Bladder microvascular endothelial cell (primary cell): ENCODE results near the gene PRSS22. TPM values are rescaled to one million over a fixed set of nuclear protein-coding genes. Genes with fewer than 3 reads are reported as not detected.

ENCODE experiments used
- total RNA-seq: library from RNA; depleted of rRNA; stranded (reverse); fragments of >200 nt; gene quantifications from 2 replicates; pipeline ENCODE4 v1.2.3, GENCODE V29; 2014

The PRSS22 gene, protein sequence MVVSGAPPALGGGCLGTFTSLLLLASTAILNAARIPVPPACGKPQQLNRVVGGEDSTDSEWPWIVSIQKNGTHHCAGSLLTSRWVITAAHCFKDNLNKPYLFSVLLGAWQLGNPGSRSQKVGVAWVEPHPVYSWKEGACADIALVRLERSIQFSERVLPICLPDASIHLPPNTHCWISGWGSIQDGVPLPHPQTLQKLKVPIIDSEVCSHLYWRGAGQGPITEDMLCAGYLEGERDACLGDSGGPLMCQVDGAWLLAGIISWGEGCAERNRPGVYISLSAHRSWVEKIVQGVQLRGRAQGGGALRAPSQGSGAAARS
- total RNA-seq = not detected in 2 replicates

DNA sequence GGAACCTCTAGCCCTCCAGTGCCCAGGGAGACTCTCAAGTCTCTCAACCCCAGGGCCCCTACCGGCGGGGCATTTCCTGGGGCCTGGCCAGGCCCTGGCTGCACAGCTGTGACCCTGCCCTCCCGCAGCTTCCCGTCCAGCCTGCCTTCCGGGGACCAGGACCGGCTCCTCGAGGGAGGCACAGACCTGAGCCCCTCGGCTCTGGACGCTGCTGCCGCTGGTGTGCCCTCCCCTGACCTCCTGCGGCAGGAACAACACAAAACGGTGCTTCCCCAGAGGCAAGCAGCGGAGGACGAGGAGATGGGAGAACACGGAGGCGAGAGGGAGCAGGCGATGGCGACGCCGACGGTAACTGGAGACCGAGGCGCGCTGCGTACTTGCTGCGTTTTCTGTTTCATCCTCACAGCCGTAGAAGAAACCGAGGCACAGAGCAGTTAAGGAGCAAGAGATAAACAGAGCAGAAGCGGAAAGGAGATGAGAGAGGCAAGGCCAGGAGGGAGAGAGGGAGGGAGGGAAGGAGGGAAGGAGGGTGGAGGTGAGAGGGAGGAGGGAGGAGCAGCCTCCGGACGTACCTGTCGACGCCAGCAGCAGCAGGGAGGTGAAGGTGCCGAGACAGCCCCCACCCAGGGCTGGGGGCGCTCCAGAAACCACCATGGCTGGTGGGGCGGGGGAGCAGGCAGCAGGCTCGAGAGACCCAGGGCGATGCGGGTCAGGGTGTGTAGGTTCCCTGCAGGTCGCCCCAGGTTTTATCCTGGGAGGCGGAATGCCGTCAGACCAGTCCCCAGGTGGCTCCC, at the start of gene PRSS22:
Gene PRSS22 (minus strand): TSS at position 720 of the 794 bp plus-strand sequence. CDS start 66 bp downstream, at position 654.

DNA sequence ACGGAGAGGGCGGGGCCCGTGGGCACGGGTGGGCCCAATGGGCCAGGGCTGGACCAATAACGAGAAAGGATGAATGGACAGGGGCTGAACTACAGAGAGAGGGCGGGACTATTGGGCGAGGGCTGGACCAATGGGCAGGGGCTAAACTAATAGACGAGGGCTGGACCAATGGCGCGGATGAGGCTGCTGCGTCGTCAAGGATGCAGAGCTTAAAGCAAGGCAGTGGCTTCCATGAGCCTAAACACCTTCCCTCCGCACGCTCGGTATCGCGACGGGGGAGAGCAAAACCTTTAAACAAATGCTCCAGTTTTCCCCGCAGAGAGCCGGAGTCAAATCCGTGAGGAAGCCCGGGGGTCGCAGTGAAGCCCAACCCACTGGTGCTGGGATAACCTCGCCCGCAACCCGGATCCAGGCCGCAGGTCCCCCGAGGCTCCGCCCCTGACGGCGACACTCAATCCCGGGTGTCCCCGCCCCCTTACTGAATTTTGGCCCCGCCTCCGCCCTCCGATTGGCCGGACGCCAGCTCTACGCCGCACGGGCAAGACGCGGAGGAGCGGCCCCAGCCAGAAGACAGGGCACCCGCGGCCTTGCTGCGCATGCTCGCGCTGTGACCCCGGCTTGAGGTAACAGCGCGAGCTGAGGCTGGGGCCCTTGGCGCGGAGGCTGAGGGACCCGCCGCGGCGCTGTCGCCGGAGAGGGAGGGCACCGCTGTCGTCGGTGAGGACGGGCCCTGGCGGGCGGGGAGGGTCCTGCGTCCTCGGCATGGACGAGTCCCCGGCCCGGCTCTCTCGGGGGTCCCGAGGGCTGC, 24.9 kb upstream of the PRSS22 start, which contains the start of gene FLYWCH2:
Gene FLYWCH2 (plus strand): TSS at position 566 of the 808 bp plus-strand sequence. CDS start 13,235 bp downstream, outside the sequence.

DNA sequence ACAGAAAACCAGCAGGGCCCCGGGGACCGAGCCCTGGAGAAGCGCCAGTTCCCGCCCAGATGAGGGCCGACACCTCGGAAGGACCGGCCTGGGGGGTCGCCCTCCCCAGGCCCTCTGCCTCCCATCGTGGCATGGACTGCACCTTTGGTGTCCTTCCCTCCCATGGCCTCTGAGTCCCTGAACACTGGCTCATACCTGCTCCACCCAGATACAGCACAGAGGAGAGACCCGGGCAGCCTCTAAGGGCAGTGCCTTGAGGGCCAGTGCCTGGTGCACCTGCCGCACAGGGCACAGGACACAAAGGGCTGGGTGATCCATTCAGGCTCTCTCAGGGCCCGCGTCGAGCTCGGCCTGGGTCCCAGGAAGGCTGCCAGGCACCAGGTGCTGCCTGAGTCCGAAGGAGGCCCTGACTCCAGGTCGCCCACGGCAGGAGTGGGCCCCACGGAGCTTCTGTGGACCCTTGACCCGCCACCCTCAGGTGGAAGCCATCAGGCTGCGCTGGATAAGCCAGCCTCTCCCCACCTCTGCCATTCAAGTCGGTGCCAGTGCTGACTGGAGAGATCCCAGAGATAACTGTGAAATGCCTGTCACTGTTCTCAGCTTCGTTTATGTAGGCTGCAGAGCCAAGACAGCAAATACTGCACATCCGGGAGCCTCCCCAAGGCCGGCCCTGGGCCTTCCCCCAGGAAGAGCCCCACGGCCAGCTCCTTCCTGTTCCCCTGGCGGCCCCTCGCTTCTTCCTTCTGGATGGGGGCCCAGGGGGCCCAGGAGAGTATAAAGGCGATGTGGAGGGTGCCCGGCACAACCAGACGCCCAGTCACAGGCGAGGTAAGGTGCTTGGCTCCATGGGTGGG, 28.2 kb downstream of the PRSS22 start, which contains the start of gene ZG16B:
Gene ZG16B (plus strand): TSS at position 803 of the 854 bp plus-strand sequence. CDS start 139 bp downstream, outside the sequence.

DNA sequence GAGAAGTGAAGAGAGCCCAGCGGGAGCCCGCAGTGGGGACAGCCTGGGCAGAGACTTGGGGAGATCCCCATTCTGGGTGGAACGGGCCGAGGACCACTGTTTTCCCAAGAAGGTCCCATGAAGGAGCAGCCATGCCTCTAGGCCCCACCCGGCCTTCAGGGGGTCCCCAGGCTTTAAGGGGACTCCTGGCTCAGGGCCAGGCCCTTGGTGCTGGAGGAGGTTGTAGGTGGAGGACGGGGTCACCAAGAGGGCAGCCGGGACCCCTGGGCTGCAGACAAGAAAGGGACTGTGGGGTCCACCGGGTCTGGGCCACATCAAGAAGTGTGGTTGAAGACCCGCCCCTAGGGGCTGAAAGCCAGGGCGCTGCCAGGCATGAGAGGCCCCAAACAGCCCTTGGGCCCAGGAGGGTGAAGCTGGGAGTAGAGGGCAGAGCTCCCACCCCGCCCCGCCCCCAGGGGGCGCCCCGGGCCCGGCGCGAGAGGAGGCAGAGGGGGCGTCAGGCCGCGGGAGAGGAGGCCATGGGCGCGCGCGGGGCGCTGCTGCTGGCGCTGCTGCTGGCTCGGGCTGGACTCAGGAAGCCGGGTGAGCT, 41.1 kb downstream of the PRSS22 start, which contains the start of gene PRSS21:
Gene PRSS21 (plus strand): TSS at position 487 of the 589 bp plus-strand sequence. CDS start 32 bp downstream, at position 519.

Other genes with a start within 250 kb of the PRSS22 start
- gene KCTD5, start 175.6 kb downstream of the PRSS22 start, total RNA-seq = 21.2 and 24.5 TPM in 2 replicates
- gene PRSS27, start 137.9 kb downstream of the PRSS22 start, total RNA-seq = 0.16 and 0.19 TPM in 2 replicates
- gene SRRM2, start 105.5 kb downstream of the PRSS22 start, total RNA-seq = 25.3 and 76.9 TPM in 2 replicates
- 227 and 361 TPM in 2 replicates for gene ELOB, start 80.9 kb downstream of the PRSS22 start, total RNA-seq
- gene PRSS33, start 70.6 kb downstream of the PRSS22 start, total RNA-seq = not detected in 2 replicates
- gene PRSS41, start 59.7 kb downstream of the PRSS22 start, total RNA-seq = not detected in 2 replicates
- 0.32 and 1.7 TPM in 2 replicates for gene PRSS21, start 40.9 kb downstream of the PRSS22 start, total RNA-seq
- 0.44 and 0.65 TPM in 2 replicates for gene ZG16B, start 27.9 kb downstream of the PRSS22 start, total RNA-seq
- 32.2 and 59.3 TPM in 2 replicates for gene FLYWCH2, start 25.0 kb upstream of the PRSS22 start, total RNA-seq
- 31.2 and 36.3 TPM in 2 replicates for gene FLYWCH1, start 53.8 kb upstream of the PRSS22 start, total RNA-seq
- gene KREMEN2, start 106.1 kb upstream of the PRSS22 start, total RNA-seq = not detected in 2 replicates
- gene PAQR4, start 111.2 kb upstream of the PRSS22 start, total RNA-seq = 11.3 and 13.3 TPM in 2 replicates
- gene PKMYT1, start 122.3 kb upstream of the PRSS22 start, total RNA-seq = 5.0 and 6.6 TPM in 2 replicates
- not detected in 2 replicates for gene CLDN9, start 154.8 kb upstream of the PRSS22 start, total RNA-seq
- 0.25 TPM in 1 of 2 replicates, not detected in the other for gene CLDN6, start 160.0 kb upstream of the PRSS22 start, total RNA-seq
- gene TNFRSF12A, start 162.2 kb upstream of the PRSS22 start, total RNA-seq = 61.0 and 186 TPM in 2 replicates
- 3.8 and 6.0 TPM in 2 replicates for gene HCFC1R1, start 165.8 kb upstream of the PRSS22 start, total RNA-seq
- gene THOC6, start 165.9 kb upstream of the PRSS22 start, total RNA-seq = 18.6 and 24.1 TPM in 2 replicates
- gene BICDL2, start 178.8 kb upstream of the PRSS22 start, total RNA-seq = not detected in 2 replicates
- gene MMP25, start 188.4 kb upstream of the PRSS22 start, total RNA-seq = under 0.01 and 0.06 TPM in 2 replicates
- 105 and 319 TPM in 2 replicates for gene IL32, start 207.5 kb upstream of the PRSS22 start, total RNA-seq
- gene ZSCAN10, start 241.1 kb upstream of the PRSS22 start, total RNA-seq = not detected in 2 replicates